ENCODE results near the gene MUL1.

MUL1 gene, protein sequence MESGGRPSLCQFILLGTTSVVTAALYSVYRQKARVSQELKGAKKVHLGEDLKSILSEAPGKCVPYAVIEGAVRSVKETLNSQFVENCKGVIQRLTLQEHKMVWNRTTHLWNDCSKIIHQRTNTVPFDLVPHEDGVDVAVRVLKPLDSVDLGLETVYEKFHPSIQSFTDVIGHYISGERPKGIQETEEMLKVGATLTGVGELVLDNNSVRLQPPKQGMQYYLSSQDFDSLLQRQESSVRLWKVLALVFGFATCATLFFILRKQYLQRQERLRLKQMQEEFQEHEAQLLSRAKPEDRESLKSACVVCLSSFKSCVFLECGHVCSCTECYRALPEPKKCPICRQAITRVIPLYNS

DNA sequence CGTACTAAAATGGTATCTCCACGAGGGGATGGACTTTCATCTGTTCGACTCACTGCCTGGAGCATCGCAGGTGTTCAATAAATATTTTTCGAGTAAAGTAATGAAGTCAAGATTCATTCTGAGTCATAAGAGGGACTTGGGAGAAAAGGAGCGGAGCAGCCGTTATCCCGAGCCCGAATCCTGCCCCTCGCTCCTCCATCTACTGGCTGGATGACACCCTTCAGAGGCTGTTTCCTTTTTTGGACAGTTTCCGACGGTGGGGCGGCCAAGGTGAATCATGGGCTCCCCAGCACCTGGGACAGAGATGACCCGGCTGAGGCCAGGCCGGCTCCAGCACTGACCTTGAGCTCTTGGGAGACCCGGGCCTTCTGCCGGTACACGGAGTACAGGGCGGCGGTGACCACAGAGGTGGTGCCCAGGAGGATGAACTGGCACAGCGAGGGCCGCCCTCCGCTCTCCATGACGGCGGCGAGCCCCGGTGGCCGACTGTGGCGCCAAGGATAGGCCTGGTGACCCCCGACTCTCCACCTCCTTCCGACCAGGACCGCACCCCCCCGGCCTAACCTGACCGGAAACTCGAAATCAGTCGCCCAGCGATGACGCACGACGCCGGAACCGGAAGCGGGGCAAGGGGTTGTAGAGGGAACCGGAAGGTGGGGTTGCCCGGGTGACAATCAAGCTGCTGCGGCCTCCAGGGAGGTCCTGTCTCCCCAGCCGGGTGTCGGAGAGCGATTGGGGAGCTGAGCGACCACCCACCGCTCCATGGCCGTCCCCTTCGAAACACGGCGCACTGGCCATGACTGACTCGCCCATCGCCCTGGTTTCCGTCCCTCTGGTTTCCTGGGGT is at the start of gene MUL1:
Gene MUL1, minus strand, starts transcription at position 588 of the 847 bp plus-strand sequence. Its CDS starts 127 bp downstream, at position 461.
- peak; percentile 93 for DNase-seq (ENCODE audit: low read depth)
- TF ChIP-seq, protein P1, sequence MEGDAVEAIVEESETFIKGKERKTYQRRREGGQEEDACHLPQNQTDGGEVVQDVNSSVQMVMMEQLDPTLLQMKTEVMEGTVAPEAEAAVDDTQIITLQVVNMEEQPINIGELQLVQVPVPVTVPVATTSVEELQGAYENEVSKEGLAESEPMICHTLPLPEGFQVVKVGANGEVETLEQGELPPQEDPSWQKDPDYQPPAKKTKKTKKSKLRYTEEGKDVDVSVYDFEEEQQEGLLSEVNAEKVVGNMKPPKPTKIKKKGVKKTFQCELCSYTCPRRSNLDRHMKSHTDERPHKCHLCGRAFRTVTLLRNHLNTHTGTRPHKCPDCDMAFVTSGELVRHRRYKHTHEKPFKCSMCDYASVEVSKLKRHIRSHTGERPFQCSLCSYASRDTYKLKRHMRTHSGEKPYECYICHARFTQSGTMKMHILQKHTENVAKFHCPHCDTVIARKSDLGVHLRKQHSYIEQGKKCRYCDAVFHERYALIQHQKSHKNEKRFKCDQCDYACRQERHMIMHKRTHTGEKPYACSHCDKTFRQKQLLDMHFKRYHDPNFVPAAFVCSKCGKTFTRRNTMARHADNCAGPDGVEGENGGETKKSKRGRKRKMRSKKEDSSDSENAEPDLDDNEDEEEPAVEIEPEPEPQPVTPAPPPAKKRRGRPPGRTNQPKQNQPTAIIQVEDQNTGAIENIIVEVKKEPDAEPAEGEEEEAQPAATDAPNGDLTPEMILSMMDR (IDR thresholded peaks at IDR 0.05; ENCODE audit: insufficient read depth, low read depth, low read length, missing control alignments) = no peak
- H3K4me3 ChIP-seq (ENCODE audit: low read depth, low read length) = peak within 1 kb of the TSS; percentile 84

DNA sequence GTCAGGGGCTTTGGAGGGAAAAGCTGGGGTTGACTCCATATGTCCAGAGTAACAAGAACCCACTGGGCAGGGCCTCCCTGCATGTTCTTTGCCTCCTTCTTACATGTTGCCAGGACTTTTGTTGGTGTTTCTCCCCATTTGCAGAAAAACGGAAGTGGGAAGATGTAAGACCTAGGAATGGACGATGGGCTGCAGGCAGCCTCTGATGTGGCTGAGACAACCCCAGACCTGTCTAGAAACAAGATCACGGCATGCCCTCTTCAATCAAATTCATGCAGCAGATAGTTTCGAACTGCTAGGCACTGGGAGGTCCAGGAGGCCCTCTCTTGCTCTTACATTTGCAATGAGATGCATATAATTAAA is 47.8 kb upstream of the MUL1 start:
- DNase-seq (ENCODE audit: low read depth) = no peak
- no peak overlapping the region for H3K4me3 ChIP-seq (ENCODE audit: low read depth, low read length)
- TF ChIP-seq, protein P1 (IDR thresholded peaks at IDR 0.05; ENCODE audit: insufficient read depth, low read depth, low read length, missing control alignments) = no peak

DNA sequence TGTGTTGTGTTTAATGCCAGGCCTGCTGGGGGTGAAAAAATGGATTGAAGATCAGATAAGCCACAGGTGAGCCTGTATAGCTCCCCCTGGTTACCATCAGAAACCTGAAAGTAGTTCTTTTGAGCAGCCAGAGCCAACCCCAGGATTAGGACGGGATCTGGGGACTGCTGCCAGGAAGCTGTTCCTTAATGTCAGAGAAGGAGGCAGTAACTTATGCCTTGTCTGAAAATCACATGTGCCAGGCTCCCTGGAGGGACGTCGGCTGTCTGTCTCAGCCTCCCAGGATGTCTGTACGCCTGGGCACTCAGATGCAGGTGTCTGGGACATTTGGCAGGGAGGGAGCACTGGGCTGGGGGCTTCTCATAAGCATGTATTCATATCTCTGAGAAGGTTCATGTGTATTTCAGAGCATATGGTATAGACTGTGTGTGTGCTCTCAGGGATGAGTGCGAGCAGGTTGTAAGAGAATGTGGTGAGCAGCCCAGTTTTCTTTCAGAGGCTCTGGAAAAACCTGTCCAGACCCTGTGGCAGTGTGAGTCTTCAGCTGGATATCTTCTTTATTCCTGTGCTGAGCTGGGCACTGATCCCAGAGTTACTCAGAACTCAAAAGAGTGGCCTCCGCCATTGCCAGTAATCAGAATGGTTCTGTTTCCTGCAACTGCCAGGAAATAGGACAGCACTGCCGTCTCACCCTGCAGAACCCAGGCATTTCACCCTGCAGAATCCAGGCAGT is 47.2 kb upstream of the MUL1 start:
- DNase-seq (ENCODE audit: low read depth) = no peak
- H3K4me3 ChIP-seq (ENCODE audit: low read depth, low read length) = no peak overlapping the region
- TF ChIP-seq, protein P1 (IDR thresholded peaks at IDR 0.05; ENCODE audit: insufficient read depth, low read depth, low read length, missing control alignments) = no peak

DNA sequence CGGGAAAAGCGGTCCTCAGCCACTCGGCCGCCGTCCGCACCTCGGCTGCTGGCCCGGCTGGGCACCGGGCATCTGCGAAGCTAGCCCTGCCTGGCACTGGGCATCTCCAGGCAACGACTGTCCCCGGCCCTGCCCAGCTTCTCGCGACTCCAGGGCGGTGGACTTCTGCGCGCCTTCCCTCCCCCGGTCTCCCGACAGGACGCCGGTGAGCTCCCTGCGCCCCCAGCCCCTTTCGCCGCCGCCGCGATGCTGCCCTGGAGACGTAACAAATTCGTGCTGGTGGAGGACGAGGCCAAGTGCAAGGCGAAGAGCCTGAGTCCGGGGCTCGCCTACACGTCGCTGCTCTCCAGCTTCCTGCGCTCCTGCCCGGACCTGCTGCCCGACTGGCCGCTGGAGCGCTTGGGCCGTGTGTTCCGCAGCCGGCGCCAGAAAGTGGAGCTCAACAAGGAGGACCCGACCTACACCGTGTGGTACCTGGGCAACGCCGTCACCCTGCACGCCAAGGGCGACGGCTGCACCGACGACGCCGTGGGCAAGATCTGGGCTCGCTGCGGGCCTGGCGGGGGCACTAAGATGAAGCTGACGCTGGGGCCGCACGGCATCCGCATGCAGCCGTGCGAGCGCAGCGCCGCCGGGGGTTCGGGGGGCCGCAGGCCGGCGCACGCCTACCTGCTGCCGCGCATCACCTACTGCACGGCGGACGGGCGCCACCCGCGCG is 44.9 kb upstream of the MUL1 start:
- TF ChIP-seq, protein P1 (IDR thresholded peaks at IDR 0.05; ENCODE audit: insufficient read depth, low read depth, low read length, missing control alignments) = no peak
- no peak overlapping the region for H3K4me3 ChIP-seq (ENCODE audit: low read depth, low read length)
- DNase-seq (ENCODE audit: low read depth) = no peak

DNA sequence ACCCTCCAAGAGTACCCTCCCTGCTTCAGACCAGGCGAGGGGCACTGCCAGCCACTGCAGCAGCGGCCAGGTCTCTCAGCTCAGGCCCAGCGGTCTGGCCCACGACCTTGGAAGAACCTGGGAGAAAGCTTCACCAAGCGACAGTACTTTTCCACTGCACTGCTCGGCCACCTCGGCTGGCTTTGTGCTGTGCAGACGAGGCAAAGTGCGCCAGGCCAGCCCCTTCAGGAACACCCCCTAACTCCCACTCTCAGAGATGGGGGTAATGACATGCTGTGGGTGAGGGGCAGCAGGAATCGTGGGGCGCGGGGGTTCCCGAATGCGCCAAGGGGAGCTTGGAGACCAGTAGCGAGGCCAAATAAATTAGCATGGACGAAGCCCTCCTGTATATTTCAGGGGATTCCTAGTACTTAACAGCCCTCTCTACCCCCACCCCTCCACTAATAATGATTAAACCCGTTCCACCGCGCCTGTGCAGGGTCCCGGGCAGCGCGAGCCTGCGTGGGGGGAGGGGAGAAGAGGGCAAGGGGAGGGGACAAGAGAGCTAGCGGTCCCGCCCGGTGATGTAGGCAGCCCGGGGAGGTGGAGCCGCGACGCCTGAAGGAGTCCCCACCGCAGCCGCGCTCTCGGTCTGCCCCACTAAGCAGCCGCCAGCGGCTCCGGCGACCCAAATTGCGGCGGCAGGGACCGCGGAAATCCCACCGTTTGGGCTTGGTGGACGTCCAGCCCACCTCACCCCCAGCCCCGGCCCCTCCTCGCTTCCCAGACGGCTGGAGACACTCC is 44.2 kb upstream of the MUL1 start, which contains the start of gene FAM43B:
Gene FAM43B, plus strand, starts transcription at position 629 of the 783 bp plus-strand sequence. CDS start 401 bp downstream, outside the sequence.
- no peak within 1 kb of the TSS for H3K4me3 ChIP-seq (ENCODE audit: low read depth, low read length)
- peak; percentile 8 for DNase-seq (ENCODE audit: low read depth)
- TF ChIP-seq, protein P1 (IDR thresholded peaks at IDR 0.05; ENCODE audit: insufficient read depth, low read depth, low read length, missing control alignments) = no peak
